ENCODE data around the gene NUCKS1.

Gene NUCKS1, protein sequence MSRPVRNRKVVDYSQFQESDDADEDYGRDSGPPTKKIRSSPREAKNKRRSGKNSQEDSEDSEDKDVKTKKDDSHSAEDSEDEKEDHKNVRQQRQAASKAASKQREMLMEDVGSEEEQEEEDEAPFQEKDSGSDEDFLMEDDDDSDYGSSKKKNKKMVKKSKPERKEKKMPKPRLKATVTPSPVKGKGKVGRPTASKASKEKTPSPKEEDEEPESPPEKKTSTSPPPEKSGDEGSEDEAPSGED

GRCh38 chr1:205750138-205751035 is at the start of gene NUCKS1:
Gene NUCKS1 (minus strand): TSS chr1:205750182. CDS start chr1:205749973, 209 bp downstream.
- DNase-seq = peak; percentile 94

DNA sequence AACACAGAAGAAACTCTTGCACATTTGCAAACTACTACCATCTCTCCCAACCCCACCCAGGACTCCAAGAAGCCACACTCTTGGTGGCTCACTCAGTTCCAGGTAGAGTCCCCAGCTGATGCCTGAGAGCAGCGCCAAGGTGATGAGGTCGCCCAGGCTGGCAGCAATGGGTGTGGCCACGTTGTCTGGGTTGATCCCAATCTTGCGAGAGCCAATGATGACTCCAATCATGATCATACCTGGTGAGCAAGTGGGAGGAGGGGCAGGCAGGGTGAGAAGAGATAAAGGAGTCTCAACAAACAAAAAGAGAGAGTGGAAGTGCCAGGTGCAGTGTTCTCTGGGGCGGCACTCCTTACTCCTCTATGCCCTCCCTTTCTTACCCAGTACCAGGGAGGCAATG is 48.6 kb upstream of the NUCKS1 start:
- no peak for DNase-seq

DNA sequence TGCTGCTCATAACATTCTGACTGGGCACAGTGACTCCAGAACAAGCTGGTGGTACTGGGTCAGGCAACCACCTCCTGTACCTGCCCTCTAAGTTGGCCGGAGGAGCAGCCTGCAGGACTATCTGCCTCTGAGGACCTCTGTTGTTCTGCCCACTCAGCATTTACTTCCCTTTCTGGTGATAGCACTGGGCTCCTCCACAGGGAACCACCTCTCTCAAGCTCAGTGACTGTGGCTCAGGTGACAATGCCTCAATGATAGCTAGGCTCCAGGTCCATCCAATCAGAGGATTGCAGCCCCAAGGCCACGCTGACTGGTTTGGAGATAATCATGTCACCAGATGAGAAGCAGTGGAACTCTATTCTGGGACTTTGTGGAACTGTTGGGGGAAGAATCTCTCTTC is 47.2 kb upstream of the NUCKS1 start:
- no peak for DNase-seq

DNA sequence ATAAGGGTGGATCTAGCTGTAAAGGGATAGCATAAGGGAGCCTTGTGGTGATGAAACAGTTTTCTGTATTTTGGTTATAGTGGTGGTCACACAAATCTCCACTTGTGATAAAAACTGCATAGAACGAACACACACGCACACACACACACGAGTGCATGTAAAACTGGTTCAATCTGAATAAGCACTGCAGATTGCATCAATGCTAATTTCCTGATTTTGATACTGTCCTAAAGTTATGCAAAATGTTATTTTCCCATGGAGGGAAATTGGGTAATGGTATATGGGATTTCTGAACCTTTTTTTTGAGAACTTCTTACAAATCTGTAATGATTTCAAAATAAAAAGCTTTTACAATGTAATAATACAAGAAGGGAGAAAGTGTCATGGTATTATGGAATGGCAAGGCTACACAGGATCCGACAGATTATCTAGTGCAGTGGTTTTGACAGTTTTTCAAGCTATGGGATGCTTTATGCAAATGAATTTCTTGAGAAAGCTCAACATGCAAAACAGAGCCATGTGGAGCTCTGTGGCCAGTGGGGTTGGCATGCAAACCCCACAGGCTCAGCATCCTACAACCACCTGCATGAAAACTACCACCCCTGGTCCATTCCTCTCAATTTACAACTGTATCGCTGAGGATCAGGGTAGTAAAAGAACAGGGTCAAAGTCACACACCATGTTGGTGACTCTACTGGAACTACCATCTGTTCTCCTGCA is 44.2 kb upstream of the NUCKS1 start:
- no peak for DNase-seq

DNA sequence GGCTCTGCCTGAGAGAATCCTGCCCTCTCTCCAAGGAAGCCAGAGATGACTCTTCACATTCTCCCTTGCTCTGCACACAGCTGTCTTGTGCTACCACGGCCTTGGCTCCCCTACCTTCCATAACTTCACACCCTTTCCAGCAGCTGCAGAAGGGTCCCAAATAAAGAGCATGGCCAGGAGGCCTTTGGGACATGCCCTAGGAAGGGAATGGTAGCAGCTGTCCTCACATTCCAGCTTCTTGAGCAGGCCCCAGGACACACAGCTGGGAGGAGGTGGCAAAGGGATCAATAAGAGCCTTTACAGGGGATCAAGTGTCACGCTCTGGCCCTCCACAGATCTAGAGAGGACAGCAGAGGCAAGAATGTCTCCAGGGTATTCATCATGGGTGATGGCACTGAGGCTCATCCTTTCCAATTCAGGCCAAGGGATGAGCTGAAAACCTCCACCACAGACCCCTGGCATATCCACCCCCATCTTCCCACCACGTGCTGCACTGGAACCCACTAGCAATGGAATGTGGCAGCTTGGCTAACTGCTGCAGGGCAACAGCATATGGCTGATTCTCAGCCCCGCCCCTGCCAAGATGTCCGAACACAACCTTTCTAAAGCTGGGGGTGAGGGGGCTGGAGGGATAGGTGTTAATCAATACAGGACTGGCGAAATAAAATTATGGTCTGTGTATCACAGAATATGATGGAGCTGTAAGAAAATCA is 43.1 kb upstream of the NUCKS1 start:
- no peak for DNase-seq

DNA sequence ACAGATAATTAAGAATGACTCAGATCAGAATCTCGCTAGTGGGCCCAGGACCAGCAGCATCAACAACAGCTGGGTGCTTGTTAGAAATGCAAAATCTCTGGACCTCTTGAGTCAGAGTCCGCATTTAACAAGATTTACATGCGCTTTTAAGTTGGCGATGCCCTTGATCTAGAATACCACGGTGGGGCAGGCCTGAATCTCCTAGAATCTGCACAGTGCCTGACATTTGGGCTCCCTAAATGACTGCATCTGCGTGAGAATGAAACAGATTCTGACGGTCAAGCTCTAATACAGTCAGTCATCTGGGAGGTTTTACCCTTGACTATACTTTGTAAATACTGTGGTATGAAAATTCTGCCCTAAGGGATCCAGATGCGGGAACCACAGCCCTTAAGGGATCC is 42.5 kb upstream of the NUCKS1 start:
- no peak for DNase-seq

- peak; percentile 63 for DNase-seq
Measured at GRCh38 chr1:205791568-205792180, 41.7 kb upstream of the NUCKS1 start.

- DNase-seq = no peak
Measured at GRCh38 chr1:205787287-205787916, 37.4 kb upstream of the NUCKS1 start.

DNA sequence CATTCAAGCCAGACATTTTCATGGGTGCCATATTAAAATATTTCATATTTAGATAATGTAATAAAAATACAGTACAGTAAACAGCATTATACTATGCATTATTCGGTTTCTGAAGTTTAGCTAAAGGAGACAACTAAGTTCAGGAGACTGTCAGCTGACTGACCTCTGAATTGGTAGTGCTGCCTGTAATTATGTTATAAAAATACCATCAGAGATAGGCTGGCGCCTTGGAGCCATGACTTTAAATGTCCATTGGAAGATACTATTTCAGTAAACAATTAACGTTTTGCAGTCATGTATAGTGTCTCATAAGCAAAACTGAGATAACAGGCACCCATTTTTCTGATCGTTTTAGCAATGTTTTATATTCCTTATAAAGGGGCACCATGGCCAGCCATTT is 36.6 kb upstream of the NUCKS1 start:
- DNase-seq = no peak

GRCh38 chr1:205785446-205785845 is 35.5 kb upstream of the NUCKS1 start:
- DNase-seq = no peak

DNA sequence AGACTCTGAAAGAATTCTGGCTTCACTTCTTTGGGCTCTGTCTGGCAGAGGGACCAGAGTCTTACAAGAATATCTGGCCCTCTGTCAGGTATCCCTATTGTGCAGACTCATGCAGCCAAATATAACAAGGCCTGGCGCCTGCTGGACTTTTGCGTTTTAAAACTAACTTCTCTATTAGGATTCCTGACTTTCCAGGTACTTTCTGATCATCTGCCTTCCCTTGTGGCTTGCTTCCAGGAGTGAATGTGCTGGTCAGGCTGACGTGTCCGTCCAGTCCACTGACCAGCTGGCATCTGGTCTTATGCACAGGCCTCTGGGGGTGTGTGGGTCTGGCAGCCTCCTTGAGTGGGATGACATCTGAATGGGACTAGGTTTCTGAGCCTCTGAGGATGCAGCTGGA is 33.9 kb upstream of the NUCKS1 start:
- DNase-seq = no peak

- DNase-seq = no peak
Measured at GRCh38 chr1:205783433-205783795, 33.4 kb upstream of the NUCKS1 start.

GRCh38 chr1:205782627-205783432 is 32.8 kb upstream of the NUCKS1 start:
- no peak for DNase-seq

DNA sequence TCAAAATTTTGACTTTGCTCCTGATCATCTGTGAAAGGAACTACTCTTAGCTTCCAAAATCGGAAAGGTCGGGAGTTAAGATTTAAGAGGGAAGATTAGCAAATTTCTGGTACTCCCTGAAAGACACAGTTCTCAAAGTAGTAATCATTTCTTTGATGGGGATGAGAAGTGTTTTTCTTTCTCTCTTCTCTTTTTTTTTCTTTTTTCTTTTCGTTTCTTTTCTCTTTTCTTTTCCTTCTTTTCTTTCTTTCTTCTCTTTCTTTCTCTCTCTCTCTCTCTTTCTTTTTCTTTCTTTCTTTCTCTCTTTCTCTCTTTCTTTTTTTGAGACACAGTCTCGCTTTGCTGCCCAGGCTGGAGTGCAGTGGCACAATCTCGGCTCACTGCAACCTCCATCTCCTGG is 30.4 kb upstream of the NUCKS1 start:
- DNase-seq = no peak

GRCh38 chr1:205777994-205778393 is 28.0 kb upstream of the NUCKS1 start:
- no peak for DNase-seq

GRCh38 chr1:205775717-205776056 is 25.7 kb upstream of the NUCKS1 start:
- DNase-seq = no peak

DNA sequence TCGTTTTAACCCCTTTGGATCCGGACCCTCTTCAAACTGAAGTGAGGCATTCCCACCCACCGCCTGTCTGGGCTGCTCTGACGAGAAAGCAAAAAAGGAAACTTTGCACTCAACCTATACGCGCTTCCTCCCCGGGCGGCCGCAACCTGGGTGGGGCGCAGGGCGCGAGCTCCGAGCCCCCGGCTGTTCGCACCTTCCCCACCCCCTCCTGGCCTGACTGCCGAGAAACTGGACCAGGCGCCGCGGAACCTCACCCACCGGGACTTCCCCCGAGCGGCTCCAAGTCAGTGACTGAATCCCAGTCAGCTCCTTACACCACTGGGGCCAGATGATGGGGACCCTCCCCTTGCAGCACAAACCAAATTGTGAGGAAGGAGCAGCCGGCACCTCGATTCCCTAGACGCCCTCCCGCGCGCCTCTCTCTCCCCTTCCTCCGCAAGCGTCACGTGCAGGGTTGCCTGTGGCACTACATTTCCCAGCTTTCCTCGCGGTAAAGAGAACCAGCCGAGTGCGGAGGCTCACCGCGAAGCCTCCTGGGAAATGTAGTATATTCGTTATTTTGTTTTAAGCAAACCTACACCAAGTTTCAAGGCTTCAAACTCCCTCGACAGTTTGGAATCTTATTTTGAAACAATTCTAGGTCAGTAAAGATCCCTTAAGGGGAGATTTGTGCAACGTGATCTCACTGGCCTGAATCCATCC is 25.2 kb upstream of the NUCKS1 start, which contains the start of gene RAB29:
Gene RAB29, minus strand, starts transcription at position 468 of the 702 bp plus-strand sequence. CDS start 526 bp downstream, outside the sequence.
- DNase-seq = peak; percentile 78

- peak; percentile 23 for DNase-seq
Measured at GRCh38 chr1:205774198-205775014, 24.4 kb upstream of the NUCKS1 start.

DNA sequence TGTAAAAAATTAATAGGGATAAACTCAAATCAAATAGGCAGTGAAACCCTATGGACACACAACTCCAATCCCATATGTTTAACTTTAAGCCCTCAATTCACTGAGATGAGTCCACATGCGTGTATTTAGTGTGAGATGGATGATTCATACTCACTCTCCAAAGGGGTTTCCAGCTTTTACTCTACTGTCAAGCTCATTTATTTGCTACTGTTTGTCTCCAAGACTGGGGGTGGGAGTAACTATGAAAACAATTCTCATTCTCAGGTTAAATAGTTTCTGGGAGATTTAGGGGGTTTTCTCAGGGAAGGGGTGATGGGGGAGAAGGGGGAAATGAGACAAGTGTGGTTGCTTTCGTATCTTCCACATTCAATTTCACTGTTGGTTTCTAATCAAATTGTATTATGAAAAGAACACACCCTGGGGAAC is 22.6 kb upstream of the NUCKS1 start:
- DNase-seq = no peak

DNA sequence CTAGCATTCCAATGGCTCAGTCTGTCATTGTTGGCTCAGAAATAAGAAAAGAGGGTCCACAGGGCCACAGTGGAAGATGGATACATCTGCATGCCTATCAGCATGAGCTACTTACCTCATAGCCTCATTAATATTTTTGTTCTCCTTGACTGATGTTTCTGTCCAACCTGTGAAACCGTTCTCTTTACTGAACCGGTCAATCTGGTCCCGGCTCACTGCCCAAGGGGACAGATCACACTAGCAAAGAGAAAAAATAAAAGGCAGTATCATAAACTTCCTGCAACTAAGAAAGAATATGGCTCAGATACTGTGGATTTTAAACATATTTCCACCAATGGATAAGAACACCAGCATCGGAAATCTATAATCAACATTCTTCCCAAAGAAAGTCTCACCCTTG is 20.6 kb upstream of the NUCKS1 start:
- DNase-seq = no peak
